ENCODE data around the gene NSRP1. TPM values are rescaled to one million over a fixed set of nuclear protein-coding genes. Genes with fewer than 3 reads are reported as not detected.

NSRP1 gene
- total and polyA plus RNA-seq, 10 of the 15 experiments (the other 5 are each of a cell fraction or from before 2014, with no cell fraction given), result 12.5 to 69.7 (median 37.8) TPM

DNA sequence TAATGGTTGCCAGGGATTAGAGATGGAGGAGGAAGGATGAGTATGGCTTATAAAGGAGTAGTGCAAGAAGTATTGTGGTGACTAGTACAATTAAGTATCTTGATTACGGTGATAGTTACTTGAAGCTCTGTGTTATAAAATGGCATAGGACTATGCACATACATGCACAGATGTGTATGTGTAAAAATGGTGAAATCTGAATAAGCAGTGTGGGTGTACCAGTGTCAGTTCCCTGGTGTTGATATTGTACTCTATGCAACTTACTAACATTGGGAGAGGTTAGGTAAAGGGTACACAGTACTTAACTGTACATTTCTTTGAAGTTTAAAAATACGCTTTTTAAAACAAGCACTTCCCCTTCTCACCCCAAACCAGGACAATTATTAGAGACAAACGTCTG is 48.5 kb downstream of the NSRP1 start (continued):
- TF ChIP-seq, protein P1, sequence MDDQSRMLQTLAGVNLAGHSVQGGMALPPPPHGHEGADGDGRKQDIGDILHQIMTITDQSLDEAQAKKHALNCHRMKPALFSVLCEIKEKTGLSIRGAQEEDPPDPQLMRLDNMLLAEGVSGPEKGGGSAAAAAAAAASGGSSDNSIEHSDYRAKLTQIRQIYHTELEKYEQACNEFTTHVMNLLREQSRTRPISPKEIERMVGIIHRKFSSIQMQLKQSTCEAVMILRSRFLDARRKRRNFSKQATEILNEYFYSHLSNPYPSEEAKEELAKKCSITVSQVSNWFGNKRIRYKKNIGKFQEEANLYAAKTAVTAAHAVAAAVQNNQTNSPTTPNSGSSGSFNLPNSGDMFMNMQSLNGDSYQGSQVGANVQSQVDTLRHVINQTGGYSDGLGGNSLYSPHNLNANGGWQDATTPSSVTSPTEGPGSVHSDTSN (IDR thresholded peaks at IDR 0.05; ENCODE audit: insufficient replicate concordance, low read depth, low read length), result no peak
- TF ChIP-seq TCF12 (IDR thresholded peaks at IDR 0.05; ENCODE audit: low read depth, low read length), result no peak

DNA sequence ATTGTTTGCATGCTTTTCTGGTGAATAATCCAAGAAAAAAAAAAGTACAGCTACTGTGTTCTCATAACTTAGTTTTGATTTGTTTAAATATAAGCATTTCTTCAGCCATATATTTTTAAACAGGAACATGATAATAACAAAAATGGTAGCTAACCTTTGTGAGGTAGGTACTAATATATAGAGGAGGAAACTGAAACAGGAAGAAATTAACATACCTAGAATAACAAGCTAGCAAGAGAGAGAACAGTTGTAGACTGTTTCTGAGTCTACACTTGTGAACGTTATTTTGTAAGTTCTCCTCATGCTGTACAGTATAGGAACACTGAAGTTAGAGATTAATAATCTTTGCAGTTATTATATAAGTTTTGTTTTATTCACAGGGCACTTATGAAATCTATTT is 49.3 kb downstream of the NSRP1 start:
- peaks cover 2% of the 10 kb centered on the region for H3K79me2 ChIP-seq (ENCODE audit: control insufficient read depth, insufficient read depth, low read length)
- no peak overlapping the region for H3K9ac ChIP-seq (ENCODE audit: control insufficient read depth, insufficient read depth, low read length)
- no peaks in the 10 kb centered on the region for H4K20me1 ChIP-seq (ENCODE audit: control insufficient read depth, insufficient read depth)
- H3K27ac ChIP-seq (ENCODE audit: control insufficient read depth, insufficient read depth), result no peak overlapping the region
- ChIA-PET CTCF (interaction anchor here (0.9 to 5.9 kb wide), 7 partner anchors 9 to 1051 kb away, joined by 3 to 31 read pairs (median 7); no protein-coding TSS in a partner anchor), POLR2A (interaction anchor here (1.2 kb wide), 1 partner anchor 37 kb away, joined by 3 read pairs; no protein-coding TSS in a partner anchor), SMC1A (ENCODE audit: uncharacterized antibody, unreplicated experiment) (interaction anchor here (0.7 to 3.2 kb wide), 5 partner anchors 18 to 170 kb away, joined by 3 to 13 read pairs (median 5); no protein-coding TSS in a partner anchor), RAD21 (ENCODE audit: unreplicated experiment) (no interaction called here)
- no peak overlapping the region for H3K4me3 ChIP-seq
- BruUV-seq (replicated peaks), result no TSS peak
- 0% methylated on average over 1 of the region's 1 CpG for WGBS (ENCODE audit: insufficient coverage, insufficient replicate concordance, low lambda C conversion rate, missing lambda C conversion rate)
- intact Hi-C loops (cut with micrococcal nuclease; ENCODE audit: unreplicated experiment) (no loop called here), in situ Hi-C loops (cut with MboI) (no loop called here)
- H3K4me2 ChIP-seq (ENCODE audit: control insufficient read depth, insufficient read depth), result peak overlapping the region; percentile 7; the same call in 1 of the 2 replicates
- H2AFZ ChIP-seq (ENCODE audit: control insufficient read depth, low read depth, low read length), result no peak overlapping the region
- peaks cover 11% of the 10 kb centered on the region for H3K4me1 ChIP-seq (ENCODE audit: control insufficient read depth, insufficient read depth, low read length)
- no peaks in the 10 kb centered on the region for H3K9me3 ChIP-seq (replicated peaks; ENCODE audit: control insufficient read depth, insufficient read depth, low read length)
- ATAC-seq (peak; percentile 78), DNase-seq (ENCODE audit: low read depth, low spot score) (no peak), FAIRE-seq (no peak)
- peaks cover 0 to 11% of the 10 kb centered on the region in 2 experiments; a peak in 2 of 4 replicates for H3K36me3 ChIP-seq (ENCODE audit: control insufficient read depth in 2 of 2, insufficient read depth in 2 of 2, low read length in 1 of 2)
- no peaks in the 10 kb centered on the region for H3K27me3 ChIP-seq (replicated peaks in 1 of 2; ENCODE audit: control insufficient read depth in 2 of 2, insufficient read depth in 2 of 2, low read length in 1 of 2)
- TF ChIP-seq SIN3A (IDR thresholded peaks at IDR 0.05; ENCODE audit: low read depth, low read length) (no peak), ZSCAN29 (IDR thresholded peaks at IDR 0.05) (no peak), MYC (IDR thresholded peaks at IDR 0.05; ENCODE audit: insufficient read depth, insufficient read length, insufficient replicate concordance, low read length, severe bottlenecking) (no peak), TBL1XR1 (IDR thresholded peaks at IDR 0.05; ENCODE audit: low read depth, low read length) (no peak), EZH2 (IDR thresholded peaks at IDR 0.05; ENCODE audit: borderline replicate concordance, control insufficient read depth, low read depth, low read length) (no peak), BACH1 (IDR thresholded peaks at IDR 0.05; ENCODE audit: borderline replicate concordance) (no peak), IRF4 (IDR thresholded peaks at IDR 0.05; ENCODE audit: low read depth, low read length) (no peak), POU2F2 (IDR thresholded peaks at IDR 0.05; ENCODE audit: borderline replicate concordance, low read depth, low read length) (no peak), NR2F1 (conservative IDR thresholded peaks at IDR 0.05) (no peak)
- TF ChIP-seq, protein P2, sequence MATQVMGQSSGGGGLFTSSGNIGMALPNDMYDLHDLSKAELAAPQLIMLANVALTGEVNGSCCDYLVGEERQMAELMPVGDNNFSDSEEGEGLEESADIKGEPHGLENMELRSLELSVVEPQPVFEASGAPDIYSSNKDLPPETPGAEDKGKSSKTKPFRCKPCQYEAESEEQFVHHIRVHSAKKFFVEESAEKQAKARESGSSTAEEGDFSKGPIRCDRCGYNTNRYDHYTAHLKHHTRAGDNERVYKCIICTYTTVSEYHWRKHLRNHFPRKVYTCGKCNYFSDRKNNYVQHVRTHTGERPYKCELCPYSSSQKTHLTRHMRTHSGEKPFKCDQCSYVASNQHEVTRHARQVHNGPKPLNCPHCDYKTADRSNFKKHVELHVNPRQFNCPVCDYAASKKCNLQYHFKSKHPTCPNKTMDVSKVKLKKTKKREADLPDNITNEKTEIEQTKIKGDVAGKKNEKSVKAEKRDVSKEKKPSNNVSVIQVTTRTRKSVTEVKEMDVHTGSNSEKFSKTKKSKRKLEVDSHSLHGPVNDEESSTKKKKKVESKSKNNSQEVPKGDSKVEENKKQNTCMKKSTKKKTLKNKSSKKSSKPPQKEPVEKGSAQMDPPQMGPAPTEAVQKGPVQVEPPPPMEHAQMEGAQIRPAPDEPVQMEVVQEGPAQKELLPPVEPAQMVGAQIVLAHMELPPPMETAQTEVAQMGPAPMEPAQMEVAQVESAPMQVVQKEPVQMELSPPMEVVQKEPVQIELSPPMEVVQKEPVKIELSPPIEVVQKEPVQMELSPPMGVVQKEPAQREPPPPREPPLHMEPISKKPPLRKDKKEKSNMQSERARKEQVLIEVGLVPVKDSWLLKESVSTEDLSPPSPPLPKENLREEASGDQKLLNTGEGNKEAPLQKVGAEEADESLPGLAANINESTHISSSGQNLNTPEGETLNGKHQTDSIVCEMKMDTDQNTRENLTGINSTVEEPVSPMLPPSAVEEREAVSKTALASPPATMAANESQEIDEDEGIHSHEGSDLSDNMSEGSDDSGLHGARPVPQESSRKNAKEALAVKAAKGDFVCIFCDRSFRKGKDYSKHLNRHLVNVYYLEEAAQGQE (IDR thresholded peaks at IDR 0.05; ENCODE audit: low read depth, low read length), result no peak
- TF ChIP-seq, protein P3, sequence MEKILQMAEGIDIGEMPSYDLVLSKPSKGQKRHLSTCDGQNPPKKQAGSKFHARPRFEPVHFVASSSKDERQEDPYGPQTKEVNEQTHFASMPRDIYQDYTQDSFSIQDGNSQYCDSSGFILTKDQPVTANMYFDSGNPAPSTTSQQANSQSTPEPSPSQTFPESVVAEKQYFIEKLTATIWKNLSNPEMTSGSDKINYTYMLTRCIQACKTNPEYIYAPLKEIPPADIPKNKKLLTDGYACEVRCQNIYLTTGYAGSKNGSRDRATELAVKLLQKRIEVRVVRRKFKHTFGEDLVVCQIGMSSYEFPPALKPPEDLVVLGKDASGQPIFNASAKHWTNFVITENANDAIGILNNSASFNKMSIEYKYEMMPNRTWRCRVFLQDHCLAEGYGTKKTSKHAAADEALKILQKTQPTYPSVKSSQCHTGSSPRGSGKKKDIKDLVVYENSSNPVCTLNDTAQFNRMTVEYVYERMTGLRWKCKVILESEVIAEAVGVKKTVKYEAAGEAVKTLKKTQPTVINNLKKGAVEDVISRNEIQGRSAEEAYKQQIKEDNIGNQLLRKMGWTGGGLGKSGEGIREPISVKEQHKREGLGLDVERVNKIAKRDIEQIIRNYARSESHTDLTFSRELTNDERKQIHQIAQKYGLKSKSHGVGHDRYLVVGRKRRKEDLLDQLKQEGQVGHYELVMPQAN (conservative IDR thresholded peaks at IDR 0.05), result no peak
- TF ChIP-seq, protein P4, sequence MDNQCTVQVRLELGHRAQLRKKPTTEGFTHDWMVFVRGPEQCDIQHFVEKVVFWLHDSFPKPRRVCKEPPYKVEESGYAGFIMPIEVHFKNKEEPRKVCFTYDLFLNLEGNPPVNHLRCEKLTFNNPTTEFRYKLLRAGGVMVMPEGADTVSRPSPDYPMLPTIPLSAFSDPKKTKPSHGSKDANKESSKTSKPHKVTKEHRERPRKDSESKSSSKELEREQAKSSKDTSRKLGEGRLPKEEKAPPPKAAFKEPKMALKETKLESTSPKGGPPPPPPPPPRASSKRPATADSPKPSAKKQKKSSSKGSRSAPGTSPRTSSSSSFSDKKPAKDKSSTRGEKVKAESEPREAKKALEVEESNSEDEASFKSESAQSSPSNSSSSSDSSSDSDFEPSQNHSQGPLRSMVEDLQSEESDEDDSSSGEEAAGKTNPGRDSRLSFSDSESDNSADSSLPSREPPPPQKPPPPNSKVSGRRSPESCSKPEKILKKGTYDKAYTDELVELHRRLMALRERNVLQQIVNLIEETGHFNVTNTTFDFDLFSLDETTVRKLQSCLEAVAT (IDR thresholded peaks at IDR 0.05), result no peak
